ELR (cell line): ENCODE data around the gene PODXL2.
"Not testable (repeated sequence)": the region's sequence is repeated elsewhere in the genome, so short reads cannot be mapped to it uniquely, and the experiment has no call there.

Experiments used
- DNase-seq: peaks from one replicate; pipeline ENCODE4 v3.0.0-alpha.2; 2015; ENCODE audit warnings: low read depth

The PODXL2 gene

DNA sequence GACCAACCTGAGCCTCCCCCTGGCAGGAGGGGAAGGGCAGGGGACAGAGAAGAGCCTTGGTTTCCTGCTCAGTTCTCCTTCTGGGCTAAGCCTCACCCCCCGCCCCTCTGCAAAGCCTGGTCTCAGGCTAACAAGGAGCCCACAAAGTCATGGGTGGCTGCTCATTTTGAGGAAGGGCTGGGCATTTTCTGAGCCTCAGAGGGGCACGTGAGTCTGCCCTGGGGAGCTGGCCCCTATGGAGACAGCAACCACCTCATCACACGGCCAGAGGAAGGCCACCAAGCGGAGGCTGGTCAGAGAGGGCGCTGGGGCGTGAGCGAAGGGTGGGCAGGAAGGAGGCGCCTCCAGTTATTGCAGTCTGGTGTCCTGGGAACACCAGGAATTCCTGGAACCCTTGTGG, 62.5 kb downstream of the PODXL2 start:
- no peak for DNase-seq

GRCh38 chr3:127691974-127692373, 63.0 kb downstream of the PODXL2 start:
- no peak for DNase-seq

GRCh38 chr3:127692501-127693335, 63.7 kb downstream of the PODXL2 start:
- DNase-seq = no peak

DNA sequence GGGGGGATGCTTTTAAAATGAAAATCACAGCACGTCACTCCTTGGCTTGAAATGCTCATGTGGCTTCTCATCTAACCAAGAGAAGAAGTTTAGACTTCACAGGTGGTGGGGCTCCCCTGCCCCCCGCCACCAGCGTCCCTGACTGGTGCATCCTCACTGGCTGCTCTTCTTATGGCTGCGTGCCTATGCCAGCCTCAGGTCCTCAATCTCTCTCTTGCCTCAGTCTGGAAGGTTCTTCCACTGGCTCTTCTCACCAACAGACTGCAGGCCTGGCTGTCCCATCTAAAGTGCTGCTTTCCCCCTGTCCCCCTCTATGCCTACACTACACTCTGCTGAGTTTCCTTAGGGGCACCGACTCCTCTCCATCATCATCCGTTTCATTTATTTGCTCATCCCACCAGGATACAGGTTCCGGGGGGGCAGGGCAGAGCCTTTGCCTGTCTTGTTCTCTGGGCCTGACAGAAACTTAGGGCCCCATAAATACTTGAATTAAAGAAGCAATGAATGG, 64.4 kb downstream of the PODXL2 start:
- DNase-seq = no peak

DNA sequence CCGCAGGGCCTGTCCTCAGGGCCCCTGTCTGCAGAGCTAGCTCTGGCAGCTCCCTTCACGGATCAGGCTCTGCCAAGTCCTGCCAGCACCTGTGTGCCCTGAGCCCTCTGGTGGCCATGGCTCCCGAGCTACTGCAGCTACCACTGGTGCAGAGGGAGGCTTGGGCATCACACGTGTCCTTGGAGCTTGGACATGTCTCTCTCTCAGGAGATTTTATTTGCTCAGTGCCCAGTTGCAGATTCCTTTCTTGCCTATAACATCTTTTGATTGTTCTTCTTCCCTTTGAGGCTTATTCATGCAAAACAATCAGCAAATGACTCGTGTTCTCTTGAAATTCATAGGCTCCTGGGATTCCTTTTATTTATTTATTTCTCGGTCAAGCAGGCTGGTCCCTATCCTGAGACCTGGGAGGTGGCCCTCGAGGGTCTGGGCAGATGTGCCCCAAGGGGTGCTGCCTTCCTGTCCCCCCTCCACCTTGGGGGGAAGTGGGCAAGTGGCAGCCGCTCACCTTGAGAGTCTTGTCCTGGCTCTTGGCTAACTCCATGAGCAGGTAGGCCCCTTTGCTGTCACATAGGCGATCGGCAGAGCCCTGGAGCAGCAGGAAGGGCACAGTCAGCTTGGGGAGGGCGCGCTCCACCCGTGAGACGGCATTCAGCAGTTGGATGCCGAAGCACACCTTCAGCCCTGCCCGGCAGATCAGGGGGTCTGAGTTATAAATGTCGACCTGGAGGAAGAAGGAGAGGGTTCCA, 65.7 kb downstream of the PODXL2 start:
- peak; percentile 52 for DNase-seq

DNA sequence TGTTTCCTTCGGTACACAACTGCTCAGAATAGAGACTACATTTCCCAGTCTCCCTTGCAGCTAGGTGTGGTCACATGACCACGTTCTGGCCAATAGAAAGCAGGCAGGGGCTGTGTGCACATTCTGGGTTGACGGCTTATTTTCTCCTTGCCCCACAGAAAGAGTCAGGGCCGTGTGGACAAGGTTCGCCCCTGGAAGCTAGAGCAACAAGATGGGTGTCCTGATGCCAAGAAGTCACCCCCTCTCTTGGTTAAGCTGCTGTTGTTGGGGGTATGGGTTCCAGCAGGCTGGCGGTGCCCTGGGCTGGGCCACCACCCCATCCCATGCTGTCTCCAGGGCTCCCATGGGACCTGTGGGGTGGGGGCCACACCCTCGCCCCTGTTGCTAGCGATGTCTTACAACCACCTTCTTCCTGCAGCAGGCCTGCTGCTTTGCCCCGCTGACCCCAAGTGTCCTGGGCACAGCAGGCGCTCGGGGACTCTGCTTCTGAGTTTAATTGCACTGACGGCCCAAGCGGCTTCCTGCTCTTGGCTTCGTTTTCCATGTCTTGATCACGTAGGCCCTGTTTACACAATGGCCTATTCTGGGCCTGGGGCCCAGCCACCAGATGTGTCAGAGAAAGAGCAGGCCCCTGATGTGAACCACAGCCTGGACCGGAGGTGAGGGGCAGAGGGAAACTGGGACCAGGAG, 68.7 kb downstream of the PODXL2 start:
- peak; percentile 84 for DNase-seq

DNA sequence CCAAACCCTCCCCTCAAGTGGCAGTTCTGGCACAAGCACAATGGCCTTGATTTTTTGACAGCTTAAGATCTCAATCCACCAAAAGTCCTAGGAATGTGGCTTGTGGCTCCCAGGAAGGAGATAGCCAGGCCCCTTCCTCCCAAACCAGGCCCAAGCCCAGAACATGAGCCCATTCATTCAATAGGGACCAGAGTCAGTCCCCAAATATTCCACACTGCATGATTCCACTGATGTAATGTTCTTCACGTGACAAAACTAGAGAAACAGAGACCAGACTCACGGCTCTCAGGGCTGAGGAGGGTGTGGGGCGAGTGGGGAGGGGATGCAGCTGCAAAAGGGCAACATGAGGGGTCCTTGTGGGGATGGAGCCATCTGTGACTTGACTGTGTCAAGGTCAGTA, 69.3 kb downstream of the PODXL2 start:
- DNase-seq = no peak

- no peak for DNase-seq
These were observed 69.9 kb downstream of the PODXL2 start for GRCh38 chr3:127698691-127699415.

GRCh38 chr3:127699416-127700300, 70.7 kb downstream of the PODXL2 start:
- DNase-seq = peak; percentile 42

GRCh38 chr3:127700406-127700805, 71.4 kb downstream of the PODXL2 start:
- no peak for DNase-seq

DNA sequence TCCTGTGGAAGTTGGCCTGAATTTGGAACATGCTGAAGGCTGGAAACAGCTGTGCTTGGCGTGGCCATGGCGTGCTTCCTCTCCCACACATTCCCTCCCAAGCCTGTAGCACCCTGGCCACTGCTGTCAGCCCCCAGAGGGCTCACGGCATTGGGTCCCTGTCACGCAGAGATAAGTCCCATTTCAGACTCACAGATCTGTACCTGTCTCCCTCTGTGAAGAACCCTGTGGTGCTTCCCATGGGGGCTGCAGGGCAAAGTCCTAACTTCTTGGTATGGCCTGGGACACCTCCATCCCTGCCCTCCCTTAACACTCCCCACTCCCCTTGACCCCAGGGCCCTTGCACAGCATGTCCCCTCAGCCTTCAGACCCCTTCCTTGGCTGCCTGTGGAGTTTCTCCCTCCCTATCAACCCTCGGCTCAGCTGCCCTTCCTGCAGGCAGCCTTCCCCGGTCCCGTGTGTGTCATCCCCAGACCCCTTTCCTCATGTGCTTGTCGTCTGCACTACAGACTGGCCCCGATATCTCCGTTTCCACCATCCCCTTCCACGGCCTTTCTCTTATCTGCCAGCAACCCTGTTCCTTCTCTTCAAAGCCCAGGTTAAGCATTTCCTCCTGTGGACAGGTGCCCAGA, 72.4 kb downstream of the PODXL2 start:
- DNase-seq = no peak

GRCh38 chr3:127702151-127702578, 73.2 kb downstream of the PODXL2 start:
- DNase-seq = no peak

- not testable (repeated sequence) for DNase-seq
These were observed 75.9 kb downstream of the PODXL2 start for GRCh38 chr3:127704840-127705239.

- DNase-seq = no peak
These were observed 77.3 kb downstream of the PODXL2 start for GRCh38 chr3:127706312-127706711.

GRCh38 chr3:127706785-127707351, 77.9 kb downstream of the PODXL2 start:
- DNase-seq = no peak

DNA sequence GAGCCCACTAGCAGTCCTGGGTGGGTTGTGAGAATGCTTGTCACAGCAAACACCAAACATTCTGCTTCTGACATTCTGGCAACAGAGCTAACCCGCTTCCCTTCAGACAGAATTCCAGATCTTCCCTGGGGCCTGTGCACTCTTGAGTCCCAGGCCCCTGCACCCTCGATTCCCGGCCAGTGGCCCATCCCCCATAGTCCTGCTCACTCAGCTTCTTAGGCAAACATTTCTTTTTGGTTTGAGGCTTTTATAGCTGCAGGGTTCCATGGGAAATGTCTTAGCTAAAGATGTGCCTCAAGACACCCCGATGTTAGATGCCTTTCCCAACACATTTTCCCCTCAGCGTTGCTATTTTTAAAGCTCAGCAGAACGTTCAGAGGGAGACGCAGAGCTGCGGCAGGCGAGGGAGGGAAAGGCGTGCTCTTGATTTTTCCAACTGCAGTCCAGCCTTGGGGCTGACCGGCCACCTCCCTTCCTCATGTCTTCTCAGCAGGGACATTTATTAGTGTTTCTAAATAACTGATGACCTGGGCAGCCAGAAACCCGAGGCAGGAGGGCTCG, 78.9 kb downstream of the PODXL2 start:
- no peak for DNase-seq

DNA sequence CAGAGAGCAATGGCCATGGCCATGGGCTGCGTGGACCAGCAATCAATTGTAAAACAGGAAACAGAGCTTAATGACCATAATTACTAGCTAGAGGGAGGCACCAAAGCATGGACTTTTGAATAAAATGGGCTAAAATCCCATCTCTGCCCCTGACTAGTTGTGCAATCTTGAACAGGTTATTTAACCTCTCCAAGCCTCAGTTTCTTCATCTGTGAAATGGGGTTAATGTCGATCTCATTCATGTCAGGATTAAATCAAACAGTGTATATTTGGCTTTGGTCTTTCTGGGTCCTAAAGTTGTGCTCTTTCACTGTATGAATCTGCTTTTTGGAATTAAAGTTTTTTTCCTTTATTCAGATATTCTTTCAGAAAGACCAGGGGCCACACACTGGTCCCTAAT, 79.9 kb downstream of the PODXL2 start:
- no peak for DNase-seq

GRCh38 chr3:127709320-127710060, 80.5 kb downstream of the PODXL2 start:
- DNase-seq = peak; percentile 23
